Measurements from ENCODE around the gene APOBR.
A peak's percentile ranks its signal among the peaks of the same experiment; 100 is the strongest.
"Not testable (repeated sequence)": the region's sequence is repeated elsewhere in the genome, so short reads cannot be mapped to it uniquely, and the experiment has no call there.

The APOBR gene

DNA sequence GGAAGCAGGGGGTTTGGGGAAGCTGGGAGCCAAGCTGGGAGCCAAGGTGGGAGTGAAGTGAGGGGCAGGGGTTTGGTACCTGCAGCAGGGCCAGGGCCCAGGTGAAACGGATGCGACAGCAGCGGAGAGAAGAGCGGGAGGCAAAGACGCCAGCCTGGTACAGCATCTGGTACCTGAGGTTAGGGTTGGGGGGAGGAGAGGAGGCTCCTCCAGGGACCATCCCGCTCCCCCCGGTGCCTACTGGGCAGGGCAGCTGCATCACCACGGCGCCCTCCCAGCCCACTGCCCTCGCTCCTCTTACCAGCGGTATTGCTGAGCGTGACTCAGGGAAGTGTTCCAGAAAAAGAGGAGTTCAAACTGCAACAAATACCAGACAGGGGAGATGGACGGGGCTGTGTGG is 12.4 kb upstream of the APOBR start:
- no peaks in the 10 kb centered on the region for H3K9me3 ChIP-seq (ENCODE audit: insufficient read depth, low read depth, low read length)
- H4K20me1 ChIP-seq (ENCODE audit: insufficient read depth, low read length, poor library complexity, severe bottlenecking), result no peaks in the 10 kb centered on the region
- H3K9ac ChIP-seq (ENCODE audit: low read depth, low read length, poor library complexity, severe bottlenecking), result no peak overlapping the region
- H3K9me2 ChIP-seq (replicated peaks; ENCODE audit: low read depth, low read length), result no peaks in the 10 kb centered on the region
- no peak overlapping the region for H3K4me2 ChIP-seq (ENCODE audit: low read depth, low read length, poor library complexity, severe bottlenecking)
- no peak overlapping the region for H3K4me3 ChIP-seq (ENCODE audit: low read length, poor library complexity, severe bottlenecking)
- TF ChIP-seq EZH2phosphoT487 (IDR thresholded peaks at IDR 0.05; ENCODE audit: borderline replicate concordance), result no peak
- TF ChIP-seq, protein P1, sequence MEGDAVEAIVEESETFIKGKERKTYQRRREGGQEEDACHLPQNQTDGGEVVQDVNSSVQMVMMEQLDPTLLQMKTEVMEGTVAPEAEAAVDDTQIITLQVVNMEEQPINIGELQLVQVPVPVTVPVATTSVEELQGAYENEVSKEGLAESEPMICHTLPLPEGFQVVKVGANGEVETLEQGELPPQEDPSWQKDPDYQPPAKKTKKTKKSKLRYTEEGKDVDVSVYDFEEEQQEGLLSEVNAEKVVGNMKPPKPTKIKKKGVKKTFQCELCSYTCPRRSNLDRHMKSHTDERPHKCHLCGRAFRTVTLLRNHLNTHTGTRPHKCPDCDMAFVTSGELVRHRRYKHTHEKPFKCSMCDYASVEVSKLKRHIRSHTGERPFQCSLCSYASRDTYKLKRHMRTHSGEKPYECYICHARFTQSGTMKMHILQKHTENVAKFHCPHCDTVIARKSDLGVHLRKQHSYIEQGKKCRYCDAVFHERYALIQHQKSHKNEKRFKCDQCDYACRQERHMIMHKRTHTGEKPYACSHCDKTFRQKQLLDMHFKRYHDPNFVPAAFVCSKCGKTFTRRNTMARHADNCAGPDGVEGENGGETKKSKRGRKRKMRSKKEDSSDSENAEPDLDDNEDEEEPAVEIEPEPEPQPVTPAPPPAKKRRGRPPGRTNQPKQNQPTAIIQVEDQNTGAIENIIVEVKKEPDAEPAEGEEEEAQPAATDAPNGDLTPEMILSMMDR (conservative IDR thresholded peaks at IDR 0.05; ENCODE audit: low read length), result no peak
- H3K27me3 ChIP-seq (ENCODE audit: insufficient read depth, low read length, poor library complexity, severe bottlenecking), result no peaks in the 10 kb centered on the region
- H3K4me1 ChIP-seq (ENCODE audit: insufficient read depth, low read length, poor library complexity, severe bottlenecking), result no peaks in the 10 kb centered on the region
- no peaks in the 10 kb centered on the region for H3K79me2 ChIP-seq (ENCODE audit: insufficient read depth, low read length)
- H3K36me3 ChIP-seq (ENCODE audit: insufficient read depth, low read length), result peaks cover 48% of the 10 kb centered on the region; the same call in 1 of the 2 replicates
- H2AFZ ChIP-seq (ENCODE audit: low read length), result no peak overlapping the region
- no peaks in the 10 kb centered on the region for H3F3A ChIP-seq (ENCODE audit: low read depth)

DNA sequence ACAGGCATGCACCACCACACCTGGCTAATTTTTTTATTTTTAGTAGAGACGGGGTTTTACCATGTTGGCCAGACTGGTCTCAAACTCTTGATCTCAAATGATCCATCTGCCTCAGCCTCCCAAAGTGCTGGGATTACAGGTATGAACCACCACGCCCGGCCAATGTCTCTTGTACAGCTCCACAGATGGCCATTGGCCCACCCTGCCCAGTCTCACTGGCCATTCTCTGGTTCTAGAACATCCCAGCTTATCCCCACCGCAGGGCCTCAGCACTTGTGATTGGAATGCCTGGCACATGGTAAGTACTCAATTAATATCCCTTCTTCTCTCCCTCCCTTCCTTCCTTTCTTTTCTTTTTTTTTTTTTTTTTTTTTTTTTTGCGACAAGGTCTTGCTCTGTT is 11.1 kb upstream of the APOBR start:
- not testable (repeated sequence) for H2AFZ ChIP-seq (ENCODE audit: low read length); H3K9me2 ChIP-seq (replicated peaks; ENCODE audit: low read depth, low read length); H3K79me2 ChIP-seq (ENCODE audit: insufficient read depth, low read length); H4K20me1 ChIP-seq (ENCODE audit: insufficient read depth, low read length, poor library complexity, severe bottlenecking); H3K4me3 ChIP-seq (ENCODE audit: low read length, poor library complexity, severe bottlenecking); H3F3A ChIP-seq (ENCODE audit: low read depth); H3K4me1 ChIP-seq (ENCODE audit: insufficient read depth, low read length, poor library complexity, severe bottlenecking); H3K9me3 ChIP-seq (ENCODE audit: insufficient read depth, low read depth, low read length); H3K4me2 ChIP-seq (ENCODE audit: low read depth, low read length, poor library complexity, severe bottlenecking); H3K9ac ChIP-seq (ENCODE audit: low read depth, low read length, poor library complexity, severe bottlenecking); H3K27me3 ChIP-seq (ENCODE audit: insufficient read depth, low read length, poor library complexity, severe bottlenecking)
- H3K36me3 ChIP-seq (ENCODE audit: insufficient read depth, low read length), result peaks cover 49% of the 10 kb centered on the region; the same call in 1 of the 2 replicates

DNA sequence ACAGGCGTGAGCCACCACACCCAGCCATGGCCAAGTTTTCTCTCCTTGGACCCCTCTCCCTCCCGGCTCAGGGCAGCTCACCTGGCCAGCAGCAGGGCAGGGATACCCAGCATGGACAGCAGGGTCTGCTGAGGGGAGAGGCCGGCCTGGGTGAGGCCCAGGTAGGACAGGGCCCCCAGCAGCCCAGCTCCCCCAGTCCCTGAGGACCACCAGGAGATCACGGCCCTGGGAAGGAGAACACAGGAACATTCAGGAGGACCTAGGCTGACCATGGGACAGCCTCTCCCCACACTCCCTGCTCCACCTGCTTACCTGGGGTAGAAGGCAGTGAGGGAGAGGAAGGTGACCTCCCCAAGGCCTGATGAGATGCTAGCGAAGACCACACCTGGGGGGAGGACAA is 8.2 kb upstream of the APOBR start:
- Histone ChIP-seq H3K9me2 (replicated peaks; ENCODE audit: low read depth, low read length) (no peaks in the 10 kb centered on the region), H3K36me3 (ENCODE audit: insufficient read depth, low read length) (peaks cover 49% of the 10 kb centered on the region; the same call in 1 of the 2 replicates), H3K27me3 (ENCODE audit: insufficient read depth, low read length, poor library complexity, severe bottlenecking) (no peaks in the 10 kb centered on the region), H3K9me3 (ENCODE audit: insufficient read depth, low read depth, low read length) (no peaks in the 10 kb centered on the region), H4K20me1 (ENCODE audit: insufficient read depth, low read length, poor library complexity, severe bottlenecking) (peaks cover 3% of the 10 kb centered on the region), H2AFZ (ENCODE audit: low read length) (no peak overlapping the region), H3K79me2 (ENCODE audit: insufficient read depth, low read length) (peaks cover 8% of the 10 kb centered on the region), H3K4me2 (ENCODE audit: low read depth, low read length, poor library complexity, severe bottlenecking) (no peak overlapping the region), H3K4me1 (ENCODE audit: insufficient read depth, low read length, poor library complexity, severe bottlenecking) (peaks cover 4% of the 10 kb centered on the region), H3F3A (ENCODE audit: low read depth) (no peaks in the 10 kb centered on the region), H3K9ac (ENCODE audit: low read depth, low read length, poor library complexity, severe bottlenecking) (no peak overlapping the region), H3K4me3 (ENCODE audit: low read length, poor library complexity, severe bottlenecking) (no peak overlapping the region)
- TF ChIP-seq, protein P1 (conservative IDR thresholded peaks at IDR 0.05; ENCODE audit: low read length), result no peak
- TF ChIP-seq EZH2phosphoT487 (IDR thresholded peaks at IDR 0.05; ENCODE audit: borderline replicate concordance), result no peak

DNA sequence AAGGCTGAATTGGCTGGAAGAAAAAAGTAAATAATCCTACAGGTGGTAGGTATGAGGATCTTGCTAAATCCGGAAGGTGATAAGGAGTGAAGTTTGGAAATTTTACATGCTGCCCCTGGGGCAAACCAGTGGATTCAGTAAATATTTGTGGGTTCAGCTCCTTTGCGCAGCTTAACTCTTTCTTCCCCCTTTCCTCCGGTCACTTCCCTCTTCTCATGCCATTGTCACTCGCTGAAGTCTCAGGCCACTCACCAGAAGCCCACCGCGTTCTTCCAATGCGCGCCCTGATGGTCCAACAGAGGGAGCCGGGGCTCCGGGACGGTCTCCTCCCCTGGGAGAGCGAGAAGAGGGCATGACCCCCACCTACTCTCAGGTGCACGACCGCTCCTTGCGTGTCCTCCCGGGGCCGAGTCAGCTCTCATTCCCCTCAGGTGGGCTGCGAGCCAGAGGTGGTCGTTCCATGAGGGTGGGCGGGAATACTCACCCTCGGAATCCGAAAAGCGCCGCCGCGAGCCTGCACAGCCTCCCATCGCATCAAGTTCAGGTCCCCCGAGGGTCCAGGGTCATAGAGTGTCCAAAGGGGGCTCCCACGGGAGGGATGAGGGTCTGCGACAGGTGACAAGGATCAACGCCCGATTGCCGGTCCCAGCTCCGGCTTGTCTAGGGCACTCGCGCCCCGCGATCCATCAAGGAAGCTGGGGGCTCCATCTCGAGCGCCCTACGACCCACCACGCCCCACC is 3.0 kb upstream of the APOBR start:
- peaks cover 6% of the 10 kb centered on the region for H4K20me1 ChIP-seq (ENCODE audit: insufficient read depth, low read length, poor library complexity, severe bottlenecking)
- H3K9me2 ChIP-seq (replicated peaks; ENCODE audit: low read depth, low read length), result no peaks in the 10 kb centered on the region
- peak overlapping the region; percentile 84 for H3K4me3 ChIP-seq (ENCODE audit: low read length, poor library complexity, severe bottlenecking)
- H2AFZ ChIP-seq (ENCODE audit: low read length), result peak overlapping the region; percentile 79
- peak overlapping the region; percentile 99 for H3K4me2 ChIP-seq (ENCODE audit: low read depth, low read length, poor library complexity, severe bottlenecking)
- peak overlapping the region; percentile 99 for H3K9ac ChIP-seq (ENCODE audit: low read depth, low read length, poor library complexity, severe bottlenecking)
- peaks cover 24% of the 10 kb centered on the region; the same call in 1 of the 2 replicates for H3K36me3 ChIP-seq (ENCODE audit: insufficient read depth, low read length)
- no peaks in the 10 kb centered on the region for H3K27me3 ChIP-seq (ENCODE audit: insufficient read depth, low read length, poor library complexity, severe bottlenecking)
- TF ChIP-seq, protein P1 (conservative IDR thresholded peaks at IDR 0.05; ENCODE audit: low read length), result peak; percentile 28; the same call in 1 of the 2 replicates
- no peak for TF ChIP-seq EZH2phosphoT487 (IDR thresholded peaks at IDR 0.05; ENCODE audit: borderline replicate concordance)
- peaks cover 30% of the 10 kb centered on the region for H3K4me1 ChIP-seq (ENCODE audit: insufficient read depth, low read length, poor library complexity, severe bottlenecking)
- H3K79me2 ChIP-seq (ENCODE audit: insufficient read depth, low read length), result peaks cover 47% of the 10 kb centered on the region
- no peaks in the 10 kb centered on the region for H3F3A ChIP-seq (ENCODE audit: low read depth)
- H3K9me3 ChIP-seq (ENCODE audit: insufficient read depth, low read depth, low read length), result no peaks in the 10 kb centered on the region

Measured in Loucy (cell line).